PC-3 (cell line): ENCODE measurements around the gene CRYL1. TPM values are rescaled to one million over a fixed set of nuclear protein-coding genes. Genes with fewer than 3 reads are reported as not detected.

ENCODE experiments used
- ATAC-seq: fragments of 200-7000 bp; cut with Tn5 transposase; 2 replicates; pipeline ENCODE4 v1.9.1; 2020; ENCODE audit warnings: mild to moderate bottlenecking, moderate library complexity
- BruUV-seq: library from RNA; stranded (reverse); fragments of 400-500 nt; replicated peaks from 2 replicates; lab custom pipeline; 2021; lab: Mats Ljungman, UMichigan
- CTCF ChIA-PET: fragments of 300-600 bp; sonication (Branson Sonifier 250); formaldehyde crosslinking; loops from one replicate; lab custom pipeline; 2022; ENCODE audit warnings: antibody characterized with exemption; lab: Charles Lee
- POLR2A ChIA-PET: fragments of 300-600 bp; sonication (Branson Sonifier 250); formaldehyde crosslinking; loops from one replicate; lab custom pipeline; 2022; ENCODE audit warnings: antibody characterized with exemption; ENCODE audit not compliant: unreplicated experiment; lab: Charles Lee
- DNase-seq: peaks from one replicate; pipeline ENCODE4 v3.0.0-alpha.2; 2015
- H2AFZ ChIP-seq: fragments of 300-600 bp; sonication (generic); 2 replicates; pipeline ENCODE4 v1.6.0; 2016; ENCODE audit warnings: antibody characterized with exemption, low read length
- H3F3A ChIP-seq: fragments of 300-600 bp; sonication (generic); one replicate; pipeline ENCODE4 v1.6.0; 2017; ENCODE audit warnings: antibody characterized with exemption, low read length, control low read depth, mild to moderate bottlenecking; ENCODE audit not compliant: unreplicated experiment
- H3K27ac ChIP-seq: fragments of 300-600 bp; sonication (generic); 2 replicates; pipeline ENCODE4 v1.5.1; 2016; ENCODE audit warnings: mild to moderate bottlenecking, low read length
- H3K27me3 ChIP-seq: fragments of 300-600 bp; sonication (generic); 2 replicates; pipeline ENCODE4 v1.6.1; 2016; ENCODE audit warnings: low read length, mixed read lengths
- H3K36me3 ChIP-seq: fragments of 300-600 bp; sonication (generic); 2 replicates; pipeline ENCODE4 v1.6.1; 2016; ENCODE audit warnings: low read depth, mixed run types, low read length, mixed read lengths
- H3K4me1 ChIP-seq: fragments of 300-600 bp; sonication (generic); 2 replicates; pipeline ENCODE4 v1.5.1; 2016; ENCODE audit warnings: low read length; ENCODE audit not compliant: insufficient read depth
- H3K4me2 ChIP-seq: fragments of 300-600 bp; sonication (generic); 2 replicates; pipeline ENCODE4 v1.6.0; 2016; ENCODE audit warnings: low read length
- H3K4me3 ChIP-seq: fragments of 300-600 bp; sonication (generic); 2 replicates; pipeline ENCODE4 v1.5.1; 2016; ENCODE audit warnings: mild to moderate bottlenecking, low read length, mixed read lengths
- H3K79me2 ChIP-seq: fragments of 300-600 bp; sonication (generic); 2 replicates; pipeline ENCODE4 v1.6.1; 2017; ENCODE audit warnings: low read length, mixed read lengths
- H3K9ac ChIP-seq: fragments of 300-600 bp; sonication (generic); 2 replicates; pipeline ENCODE4 v1.6.0; 2016; ENCODE audit warnings: mild to moderate bottlenecking, low read length
- H3K9me2 ChIP-seq: fragments of 300-600 bp; sonication (generic); replicated peaks from 2 replicates; pipeline ENCODE4 v1.6.1; 2016; ENCODE audit warnings: mixed run types, low read length, mixed read lengths
- H3K9me3 ChIP-seq: fragments of 300-600 bp; sonication (generic); 2 replicates; pipeline ENCODE4 v1.6.1; 2016; ENCODE audit warnings: low read length, mixed read lengths
- H4K20me1 ChIP-seq: fragments of 300-600 bp; sonication (generic); 2 replicates; pipeline ENCODE4 v1.6.1; 2016; ENCODE audit warnings: low read length, mixed read lengths
- CTCF ChIP-seq: fragments of 300-600 bp; sonication (generic); conservative IDR thresholded peaks from 2 replicates; pipeline ENCODE4 v1.5.1; 2017; ENCODE audit warnings: antibody characterized with exemption, low read depth, mild to moderate bottlenecking, low read length
- EZH2 ChIP-seq: fragments of 300-600 bp; sonication (generic); IDR thresholded peaks from one replicate; pipeline ENCODE4 v1.6.1; 2017; ENCODE audit warnings: antibody characterized with exemption, mild to moderate bottlenecking, low read length; ENCODE audit not compliant: unreplicated experiment
- EZH2phosphoT487 ChIP-seq: fragments of 300-600 bp; sonication (generic); IDR thresholded peaks from 2 replicates; pipeline ENCODE4 v1.6.1; 2018; ENCODE audit warnings: mild to moderate bottlenecking, antibody characterized with exemption, low read length, borderline replicate concordance
- intact Hi-C: fragments of 100-400 bp; cut with micrococcal nuclease; formaldehyde crosslinking; loops from 2 replicates; pipeline ENCODE4 v1.9.0; 2023
- total RNA-seq: library from RNA; depleted of rRNA; stranded (reverse); fragments of >200 nt; gene quantifications from 2 replicates; pipeline ENCODE4 v1.2.3, GENCODE V29; 2014

CRYL1 gene
- total RNA-seq, 1 experiment from 2014 or later, result 20.8 TPM

GRCh38 chr13:20544201-20544923 lies 18.7 kb upstream of the CRYL1 start:
- no TSS peak for BruUV-seq
- Histone ChIP-seq H3K4me3 (no peak overlapping the region), H3F3A (no peaks in the 10 kb centered on the region), H3K9me3 (no peaks in the 10 kb centered on the region), H3K9ac (no peak overlapping the region), H3K9me2 (no peaks in the 10 kb centered on the region), H3K27ac (no peak overlapping the region), H3K4me1 (no peaks in the 10 kb centered on the region), H4K20me1 (no peaks in the 10 kb centered on the region), H3K27me3 (no peaks in the 10 kb centered on the region), H3K79me2 (no peaks in the 10 kb centered on the region), H3K36me3 (no peaks in the 10 kb centered on the region), H2AFZ (no peak overlapping the region), H3K4me2 (no peak overlapping the region)
- no peak for ATAC-seq
- DNase-seq, result no peak
- CTCF ChIA-PET, result no interaction called here
- POLR2A ChIA-PET, result no interaction called here
- TF ChIP-seq EZH2phosphoT487 (no peak), EZH2 (no peak), CTCF (no peak)
- intact Hi-C loops, result no loop called here

- Histone ChIP-seq H3K79me2 (no peaks in the 10 kb centered on the region), H3K9me3 (no peaks in the 10 kb centered on the region), H3K9me2 (no peaks in the 10 kb centered on the region), H3K4me3 (no peak overlapping the region), H3K4me2 (no peak overlapping the region), H3K36me3 (no peaks in the 10 kb centered on the region), H3F3A (no peaks in the 10 kb centered on the region), H3K27ac (no peak overlapping the region), H2AFZ (no peak overlapping the region), H4K20me1 (no peaks in the 10 kb centered on the region), H3K27me3 (no peaks in the 10 kb centered on the region), H3K9ac (no peak overlapping the region), H3K4me1 (no peaks in the 10 kb centered on the region)
- BruUV-seq, result no TSS peak
- intact Hi-C loops, result no loop called here
- DNase-seq, result no peak
- TF ChIP-seq EZH2 (no peak), CTCF (no peak), EZH2phosphoT487 (no peak)
- ATAC-seq, result no peak
- CTCF ChIA-PET, result no interaction called here
- POLR2A ChIA-PET, result interaction anchor here (0.6 kb wide), 1 partner anchor 17 kb away, joined by 3 read pairs; no protein-coding TSS in a partner anchor
These were observed 11.3 kb upstream of the CRYL1 start for GRCh38 chr13:20536992-20537391.

GRCh38 chr13:20534038-20534608 lies 8.5 kb upstream of the CRYL1 start:
- DNase-seq (no peak), ATAC-seq (no peak)
- Histone ChIP-seq H4K20me1 (no peaks in the 10 kb centered on the region), H3K9me2 (no peaks in the 10 kb centered on the region), H3K9ac (no peak overlapping the region), H3K36me3 (no peaks in the 10 kb centered on the region), H3F3A (no peaks in the 10 kb centered on the region), H3K79me2 (no peaks in the 10 kb centered on the region), H3K27ac (no peak overlapping the region), H3K27me3 (no peaks in the 10 kb centered on the region), H3K4me1 (no peaks in the 10 kb centered on the region), H2AFZ (no peak overlapping the region), H3K9me3 (no peaks in the 10 kb centered on the region), H3K4me3 (no peak overlapping the region), H3K4me2 (no peak overlapping the region)
- ChIA-PET POLR2A (no interaction called here), CTCF (no interaction called here)
- no TSS peak for BruUV-seq
- intact Hi-C loops, result no loop called here
- TF ChIP-seq CTCF, result no peak
- no peak for TF ChIP-seq EZH2
- TF ChIP-seq EZH2phosphoT487, result no peak
